Measurements from ENCODE around the gene DLEC1.

The DLEC1 gene

DNA sequence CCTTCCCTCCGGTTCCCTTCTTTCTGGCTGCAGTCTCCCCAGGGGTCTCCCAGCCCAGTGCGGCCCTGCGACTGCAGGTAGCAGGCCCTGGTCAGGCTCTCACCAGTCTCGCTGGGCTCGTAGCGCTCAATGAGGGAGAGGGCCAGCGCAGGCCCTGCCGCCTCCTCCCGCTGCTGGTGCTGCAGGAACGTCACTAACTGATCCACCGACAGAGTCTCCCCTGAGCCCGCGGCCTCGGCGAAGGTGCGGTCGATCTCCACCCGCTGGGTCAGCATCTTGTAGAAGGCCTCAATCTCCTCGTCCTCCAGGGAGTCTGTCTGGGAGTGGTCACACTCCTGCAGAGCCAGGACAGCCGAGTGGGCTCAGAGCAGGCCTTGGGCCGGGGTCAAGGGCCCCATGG is 27.9 kb upstream of the DLEC1 start:
- H3K27me3 ChIP-seq (ENCODE audit: control insufficient read depth, insufficient read depth, low read length): no peaks in the 10 kb centered on the region
- no peak overlapping the region for H3K4me3 ChIP-seq (ENCODE audit: low read length)
- H3K9ac ChIP-seq (ENCODE audit: low read depth, low read length): no peak overlapping the region
- H3K36me3 ChIP-seq (ENCODE audit: insufficient read depth, low read length): peaks cover 65% of the 10 kb centered on the region
- H3K4me2 ChIP-seq (ENCODE audit: low read length): no peak overlapping the region
- no peaks in the 10 kb centered on the region for H3K4me1 ChIP-seq (ENCODE audit: control insufficient read depth, insufficient read depth, low read length)
- H3K9me3 ChIP-seq (replicated peaks; ENCODE audit: low read length): no peaks in the 10 kb centered on the region

DNA sequence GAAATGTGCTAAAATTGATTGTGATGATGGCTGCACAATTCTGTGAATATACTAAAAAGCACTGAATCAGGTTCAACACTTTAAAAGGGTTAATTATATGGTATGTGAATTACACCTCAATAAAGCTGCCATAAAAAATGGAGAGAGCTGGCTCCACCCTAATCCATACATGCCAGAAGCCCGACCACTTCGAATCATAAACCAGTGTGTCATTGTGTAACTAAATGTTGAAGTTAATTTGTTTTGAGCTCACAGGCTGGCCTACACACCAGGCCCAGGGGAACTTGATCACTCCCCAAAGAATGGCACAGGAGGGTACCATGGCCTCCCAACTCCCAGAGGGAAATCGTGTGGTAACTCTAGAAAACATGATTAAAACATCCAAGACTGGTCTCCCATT is 23.5 kb upstream of the DLEC1 start:
- H3K36me3 ChIP-seq (ENCODE audit: insufficient read depth, low read length): peaks cover 64% of the 10 kb centered on the region
- no peak overlapping the region for H3K4me2 ChIP-seq (ENCODE audit: low read length)
- no peaks in the 10 kb centered on the region for H3K9me3 ChIP-seq (replicated peaks; ENCODE audit: low read length)
- H3K27me3 ChIP-seq (ENCODE audit: control insufficient read depth, insufficient read depth, low read length): no peaks in the 10 kb centered on the region
- H3K9ac ChIP-seq (ENCODE audit: low read depth, low read length): no peak overlapping the region
- H3K4me1 ChIP-seq (ENCODE audit: control insufficient read depth, insufficient read depth, low read length): no peaks in the 10 kb centered on the region
- no peak overlapping the region for H3K4me3 ChIP-seq (ENCODE audit: low read length)

DNA sequence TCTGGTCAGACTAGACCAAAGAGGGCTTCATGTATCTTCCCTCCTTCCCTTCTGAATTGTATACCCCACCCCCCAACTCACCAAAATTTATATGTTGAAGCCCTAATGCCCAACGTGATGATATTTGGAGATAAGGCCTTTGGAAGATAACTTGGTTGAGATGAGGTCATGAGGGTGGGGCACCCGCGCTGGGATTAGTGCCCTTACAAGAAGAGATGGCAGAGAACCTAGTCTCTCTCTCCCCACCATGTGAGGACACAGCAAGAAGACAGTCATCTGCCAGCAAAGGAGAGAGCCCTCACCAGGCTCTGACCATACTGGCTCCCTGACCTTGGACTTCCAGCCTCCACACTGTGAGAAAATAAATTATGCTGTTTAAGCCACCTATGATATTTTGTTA is 23.0 kb upstream of the DLEC1 start:
- Histone ChIP-seq H3K4me1 (ENCODE audit: control insufficient read depth, insufficient read depth, low read length) (no peaks in the 10 kb centered on the region), H3K9ac (ENCODE audit: low read depth, low read length) (no peak overlapping the region), H3K4me3 (ENCODE audit: low read length) (no peak overlapping the region), H3K4me2 (ENCODE audit: low read length) (no peak overlapping the region), H3K27me3 (ENCODE audit: control insufficient read depth, insufficient read depth, low read length) (no peaks in the 10 kb centered on the region), H3K9me3 (replicated peaks; ENCODE audit: low read length) (no peaks in the 10 kb centered on the region), H3K36me3 (ENCODE audit: insufficient read depth, low read length) (peaks cover 60% of the 10 kb centered on the region)

DNA sequence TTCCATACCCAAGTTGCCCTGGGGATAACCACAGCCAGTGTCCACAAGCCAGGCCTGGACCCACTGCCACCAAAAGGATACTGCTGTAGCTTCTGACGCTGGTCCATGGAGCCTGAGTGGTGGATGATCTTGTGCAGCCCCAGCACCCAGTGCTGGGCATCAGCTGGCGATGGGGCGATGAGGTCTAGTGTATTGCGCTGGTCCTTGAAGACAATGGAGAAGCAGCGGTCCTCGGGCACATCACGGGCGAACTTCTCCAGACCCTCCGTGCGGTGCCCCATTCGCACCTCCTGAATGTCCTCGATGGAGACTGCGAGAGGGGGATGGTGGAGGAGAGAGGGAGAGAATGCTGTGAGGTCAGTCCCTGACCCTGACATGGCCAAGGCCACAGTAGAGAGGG is 22.6 kb upstream of the DLEC1 start:
- no peak overlapping the region for H3K9ac ChIP-seq (ENCODE audit: low read depth, low read length)
- H3K4me2 ChIP-seq (ENCODE audit: low read length): no peak overlapping the region
- no peaks in the 10 kb centered on the region for H3K9me3 ChIP-seq (replicated peaks; ENCODE audit: low read length)
- no peaks in the 10 kb centered on the region for H3K27me3 ChIP-seq (ENCODE audit: control insufficient read depth, insufficient read depth, low read length)
- peaks cover 60% of the 10 kb centered on the region for H3K36me3 ChIP-seq (ENCODE audit: insufficient read depth, low read length)
- H3K4me1 ChIP-seq (ENCODE audit: control insufficient read depth, insufficient read depth, low read length): no peaks in the 10 kb centered on the region
- H3K4me3 ChIP-seq (ENCODE audit: low read length): no peak overlapping the region

DNA sequence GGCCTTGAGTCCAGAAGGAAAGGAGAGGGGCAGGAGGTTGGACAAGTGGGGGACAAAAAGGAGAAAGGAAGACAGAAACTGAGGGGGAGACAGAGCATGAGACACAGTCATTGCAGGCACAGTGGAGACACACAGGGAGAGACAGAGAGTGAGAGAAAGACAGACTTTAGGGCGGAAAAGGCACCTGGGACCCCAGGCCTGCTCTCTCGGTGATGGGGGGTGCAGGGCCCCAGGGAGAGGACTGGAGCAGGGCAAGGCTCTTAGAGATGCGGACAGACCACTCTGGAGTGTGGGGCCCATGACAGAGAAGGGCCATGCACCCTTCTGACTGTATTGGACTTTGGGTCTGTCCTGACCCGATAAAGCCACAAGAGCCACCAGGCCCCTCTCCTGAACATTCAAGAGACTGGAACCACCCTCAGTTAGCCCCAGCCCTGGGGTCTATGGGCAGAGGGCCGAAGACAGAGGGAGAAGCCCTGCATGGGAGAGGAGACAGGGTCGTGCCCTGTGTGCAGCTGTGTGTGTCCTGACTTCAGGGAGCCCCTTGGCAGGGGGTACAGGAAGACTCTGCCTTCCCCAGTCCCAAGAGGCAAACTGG is 22.1 kb upstream of the DLEC1 start:
- Histone ChIP-seq H3K9me3 (replicated peaks; ENCODE audit: low read length) (no peaks in the 10 kb centered on the region), H3K27me3 (ENCODE audit: control insufficient read depth, insufficient read depth, low read length) (no peaks in the 10 kb centered on the region), H3K4me1 (ENCODE audit: control insufficient read depth, insufficient read depth, low read length) (no peaks in the 10 kb centered on the region), H3K36me3 (ENCODE audit: insufficient read depth, low read length) (peaks cover 60% of the 10 kb centered on the region), H3K9ac (ENCODE audit: low read depth, low read length) (no peak overlapping the region), H3K4me2 (ENCODE audit: low read length) (no peak overlapping the region), H3K4me3 (ENCODE audit: low read length) (no peak overlapping the region)

DNA sequence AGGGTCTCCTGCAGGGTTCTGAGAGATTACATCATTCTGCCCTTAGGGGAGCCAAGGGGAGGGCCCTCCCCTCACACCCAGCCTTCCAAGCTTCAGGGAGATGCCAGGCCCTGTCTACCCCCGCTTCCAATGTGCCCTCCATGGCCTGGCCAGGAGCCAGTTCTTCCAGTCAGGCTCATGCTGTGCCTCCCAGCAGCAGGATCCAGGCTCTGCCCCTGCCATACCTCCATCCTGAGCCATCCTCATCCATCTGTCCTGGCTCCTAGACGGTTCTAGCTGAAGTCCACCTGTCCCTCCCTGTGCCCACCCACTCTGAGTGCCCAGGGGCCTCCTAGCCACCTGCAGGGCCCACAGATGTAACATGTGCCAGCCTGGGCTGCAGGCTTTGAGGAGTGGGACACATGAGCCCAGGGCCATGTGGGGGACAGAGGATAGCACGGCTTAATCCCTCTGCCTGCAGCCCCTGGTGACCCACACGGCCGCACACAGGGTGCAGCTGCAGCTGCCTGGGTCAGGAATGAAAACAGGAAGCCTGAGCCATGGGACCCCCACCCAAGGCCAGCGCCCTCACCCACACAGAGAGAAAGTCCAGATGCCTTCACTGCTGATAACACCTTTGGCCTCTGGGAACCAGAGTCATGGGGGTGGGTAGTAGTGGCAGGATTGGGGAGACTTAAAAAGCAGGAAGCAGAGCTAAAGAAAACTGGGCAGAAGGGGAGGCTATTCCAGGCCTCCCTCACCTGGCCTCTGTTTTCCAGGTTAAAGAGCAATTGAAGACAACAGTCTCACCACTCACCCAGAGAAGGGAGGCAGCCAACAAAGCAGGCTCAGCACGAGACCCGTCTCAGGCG is 21.3 kb upstream of the DLEC1 start:
- Histone ChIP-seq H3K4me2 (ENCODE audit: low read length) (no peak overlapping the region), H3K27me3 (ENCODE audit: control insufficient read depth, insufficient read depth, low read length) (no peaks in the 10 kb centered on the region), H3K9me3 (replicated peaks; ENCODE audit: low read length) (no peaks in the 10 kb centered on the region), H3K4me1 (ENCODE audit: control insufficient read depth, insufficient read depth, low read length) (no peaks in the 10 kb centered on the region), H3K36me3 (ENCODE audit: insufficient read depth, low read length) (peaks cover 60% of the 10 kb centered on the region), H3K9ac (ENCODE audit: low read depth, low read length) (no peak overlapping the region), H3K4me3 (ENCODE audit: low read length) (no peak overlapping the region)

DNA sequence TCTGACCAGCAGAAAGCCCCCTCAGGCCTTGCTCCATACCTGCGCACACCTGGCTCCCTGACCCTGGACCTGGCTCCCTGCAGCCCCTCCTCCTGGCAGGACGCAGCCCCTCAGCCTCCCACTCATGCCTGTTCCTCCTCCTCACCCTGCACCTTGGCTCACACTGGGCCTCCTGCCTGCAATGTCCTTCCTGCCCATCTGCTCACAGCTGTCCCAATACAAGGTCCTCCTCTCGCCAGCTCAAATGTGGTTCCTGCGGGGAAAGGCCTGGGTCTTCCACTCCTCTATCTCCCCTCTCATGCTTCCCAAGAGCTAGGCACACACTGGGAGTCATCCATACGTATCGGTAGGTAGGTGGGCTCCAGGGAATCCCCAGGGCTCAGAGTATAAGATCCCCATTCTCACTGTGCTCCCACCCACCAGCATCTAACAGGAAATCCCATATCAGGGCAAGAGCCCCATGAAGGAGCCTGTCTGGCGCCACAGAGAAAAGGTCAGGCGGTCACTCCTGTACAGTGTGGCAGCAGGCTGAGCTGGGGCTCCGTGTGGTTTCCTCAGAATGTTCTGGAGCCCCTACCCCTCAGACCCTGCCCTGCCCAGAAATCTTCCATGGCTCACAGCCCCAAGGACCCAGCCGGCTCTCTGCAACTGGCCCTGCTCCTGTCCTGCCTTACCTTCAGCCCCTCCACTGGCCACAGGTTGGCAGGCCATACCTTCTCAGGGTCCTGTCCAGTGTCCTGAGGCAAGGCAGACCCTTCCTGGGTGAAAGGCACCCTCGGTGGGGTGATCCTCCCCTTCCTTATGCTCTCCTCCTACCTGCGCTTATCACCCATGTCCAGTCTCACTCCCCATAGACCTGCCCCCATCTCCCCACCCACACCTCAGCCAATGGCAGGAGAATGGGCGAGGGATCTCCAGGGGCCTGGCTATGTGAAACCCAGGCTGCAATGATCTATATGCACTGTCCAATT is 20.4 kb upstream of the DLEC1 start:
- H3K36me3 ChIP-seq (ENCODE audit: insufficient read depth, low read length): peaks cover 59% of the 10 kb centered on the region
- H3K4me2 ChIP-seq (ENCODE audit: low read length): no peak overlapping the region
- no peak overlapping the region for H3K9ac ChIP-seq (ENCODE audit: low read depth, low read length)
- H3K4me1 ChIP-seq (ENCODE audit: control insufficient read depth, insufficient read depth, low read length): peaks cover 2% of the 10 kb centered on the region
- H3K27me3 ChIP-seq (ENCODE audit: control insufficient read depth, insufficient read depth, low read length): no peaks in the 10 kb centered on the region
- no peaks in the 10 kb centered on the region for H3K9me3 ChIP-seq (replicated peaks; ENCODE audit: low read length)
- H3K4me3 ChIP-seq (ENCODE audit: low read length): no peak overlapping the region

DNA sequence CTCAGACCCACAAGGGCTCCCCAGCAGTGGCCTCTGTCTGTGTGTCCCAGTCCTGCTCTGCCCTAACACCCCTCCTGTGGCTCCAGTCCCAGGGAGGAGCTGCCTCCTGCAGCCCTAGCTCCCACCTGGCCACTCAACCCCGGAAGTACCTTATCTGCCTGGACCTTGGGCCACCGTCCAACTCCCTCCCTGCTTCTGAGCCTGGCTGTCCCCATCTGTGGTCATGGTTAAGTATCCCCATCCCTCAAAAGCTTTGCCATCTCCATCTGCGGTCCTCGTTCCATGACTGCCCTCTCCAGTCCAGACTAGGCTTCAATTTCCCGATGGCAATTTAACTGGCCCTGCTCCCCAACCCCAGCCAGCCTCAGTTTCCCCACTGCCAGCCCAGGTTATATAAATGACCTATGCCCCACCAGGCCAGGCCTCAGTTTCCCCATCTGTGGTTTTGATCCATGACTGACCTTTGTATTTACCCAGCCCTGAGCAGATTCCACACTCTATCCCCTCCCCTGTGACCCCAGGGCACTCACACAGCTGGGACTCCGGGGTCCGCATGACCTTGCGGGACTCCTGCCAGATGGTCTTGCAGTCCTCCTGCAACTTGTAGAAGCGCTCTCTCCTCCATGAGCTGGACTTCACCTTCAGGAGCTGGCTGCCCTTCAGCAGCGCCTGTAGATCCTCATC is 19.2 kb upstream of the DLEC1 start:
- Histone ChIP-seq H3K9me3 (replicated peaks; ENCODE audit: low read length) (no peaks in the 10 kb centered on the region), H3K4me2 (ENCODE audit: low read length) (no peak overlapping the region), H3K4me1 (ENCODE audit: control insufficient read depth, insufficient read depth, low read length) (peaks cover 9% of the 10 kb centered on the region), H3K9ac (ENCODE audit: low read depth, low read length) (no peak overlapping the region), H3K27me3 (ENCODE audit: control insufficient read depth, insufficient read depth, low read length) (no peaks in the 10 kb centered on the region), H3K36me3 (ENCODE audit: insufficient read depth, low read length) (peaks cover 49% of the 10 kb centered on the region), H3K4me3 (ENCODE audit: low read length) (no peak overlapping the region)

DNA sequence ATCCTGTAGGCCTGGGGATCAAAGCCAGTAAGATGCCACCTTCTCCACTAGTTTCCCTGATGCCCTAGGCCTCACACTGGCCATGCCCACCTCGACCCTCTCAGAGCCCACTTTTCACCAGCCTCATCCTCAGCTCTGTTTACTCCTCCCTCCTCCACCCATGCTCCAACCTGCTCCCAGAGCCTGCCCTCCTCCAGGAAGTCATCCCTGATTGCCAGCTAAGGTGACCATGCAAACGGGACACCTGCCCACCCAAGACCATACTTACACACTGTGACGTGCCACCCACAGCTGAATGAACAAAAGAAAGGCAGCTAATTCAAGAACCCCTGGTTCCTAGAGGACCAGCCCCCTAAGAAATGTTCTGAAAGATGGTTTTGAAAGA is 18.7 kb upstream of the DLEC1 start:
- Histone ChIP-seq H3K4me3 (ENCODE audit: low read length) (no peak overlapping the region), H3K27me3 (ENCODE audit: control insufficient read depth, insufficient read depth, low read length) (no peaks in the 10 kb centered on the region), H3K9ac (ENCODE audit: low read depth, low read length) (no peak overlapping the region), H3K4me1 (ENCODE audit: control insufficient read depth, insufficient read depth, low read length) (peaks cover 11% of the 10 kb centered on the region), H3K36me3 (ENCODE audit: insufficient read depth, low read length) (peaks cover 44% of the 10 kb centered on the region), H3K4me2 (ENCODE audit: low read length) (no peak overlapping the region), H3K9me3 (replicated peaks; ENCODE audit: low read length) (no peaks in the 10 kb centered on the region)

DNA sequence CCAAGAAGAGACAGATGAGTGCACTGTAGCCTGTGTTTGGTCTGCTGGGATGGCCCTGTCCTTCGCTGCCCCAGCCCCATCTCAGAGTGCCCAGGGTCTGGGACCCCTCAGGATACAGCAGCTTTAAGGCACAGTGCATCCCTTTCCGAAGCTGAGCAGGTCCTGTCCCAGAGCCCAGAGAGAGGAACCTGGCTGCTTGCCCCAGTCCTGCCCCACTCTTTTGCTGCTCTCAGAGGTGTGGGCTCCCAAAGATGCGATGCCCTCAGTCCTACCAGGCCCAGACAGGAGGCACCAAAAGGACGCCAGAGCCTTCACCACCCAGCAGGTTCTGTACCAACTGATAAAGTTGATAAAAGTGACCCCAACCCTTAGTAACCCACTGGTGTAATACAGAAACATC is 17.8 kb upstream of the DLEC1 start:
- Histone ChIP-seq H3K4me1 (ENCODE audit: control insufficient read depth, insufficient read depth, low read length) (peaks cover 19% of the 10 kb centered on the region), H3K4me3 (ENCODE audit: low read length) (no peak overlapping the region), H3K9ac (ENCODE audit: low read depth, low read length) (no peak overlapping the region), H3K9me3 (replicated peaks; ENCODE audit: low read length) (no peaks in the 10 kb centered on the region), H3K27me3 (ENCODE audit: control insufficient read depth, insufficient read depth, low read length) (no peaks in the 10 kb centered on the region), H3K36me3 (ENCODE audit: insufficient read depth, low read length) (peaks cover 35% of the 10 kb centered on the region), H3K4me2 (ENCODE audit: low read length) (no peak overlapping the region)

DNA sequence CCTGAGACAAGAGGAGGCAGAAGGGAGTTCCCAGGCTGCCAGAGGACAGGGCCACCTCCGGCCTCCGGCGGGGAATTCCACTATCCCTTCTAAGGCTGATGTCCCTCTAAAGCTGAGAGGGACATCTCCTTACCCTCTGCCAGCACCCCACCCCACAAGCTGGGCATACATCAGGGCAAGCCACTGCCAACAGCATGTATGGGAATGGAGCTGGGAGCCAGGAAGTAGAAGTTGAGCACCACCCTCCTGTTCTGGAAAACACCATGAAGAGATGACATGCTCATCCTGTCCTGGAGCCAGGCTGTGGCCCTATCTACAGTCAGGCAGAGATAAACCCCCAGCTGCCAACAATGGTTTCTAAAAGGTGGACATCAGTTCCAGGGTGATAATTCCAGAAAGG is 16.7 kb upstream of the DLEC1 start:
- no peak overlapping the region for H3K9ac ChIP-seq (ENCODE audit: low read depth, low read length)
- H3K4me2 ChIP-seq (ENCODE audit: low read length): no peak overlapping the region
- H3K36me3 ChIP-seq (ENCODE audit: insufficient read depth, low read length): peaks cover 24% of the 10 kb centered on the region
- no peaks in the 10 kb centered on the region for H3K27me3 ChIP-seq (ENCODE audit: control insufficient read depth, insufficient read depth, low read length)
- no peaks in the 10 kb centered on the region for H3K9me3 ChIP-seq (replicated peaks; ENCODE audit: low read length)
- H3K4me3 ChIP-seq (ENCODE audit: low read length): no peak overlapping the region
- H3K4me1 ChIP-seq (ENCODE audit: control insufficient read depth, insufficient read depth, low read length): peaks cover 19% of the 10 kb centered on the region
